GM18907 (cell line): ENCODE results near the gene FBXL13.
"Not testable (repeated sequence)": the region's sequence is repeated elsewhere in the genome, so short reads cannot be mapped to it uniquely, and the experiment has no call there.

Experiments
- ATAC-seq: cut with Tn5 transposase; IDR thresholded peaks from one replicate; pipeline ENCODE4 v1.9.1; 2021; ENCODE audit warnings: mild to moderate bottlenecking, moderate library complexity; ENCODE audit not compliant: unreplicated experiment

Gene FBXL13

GRCh38 chr7:102832674-102833073 is 241.9 kb downstream of the FBXL13 start:
- no peak for ATAC-seq

DNA sequence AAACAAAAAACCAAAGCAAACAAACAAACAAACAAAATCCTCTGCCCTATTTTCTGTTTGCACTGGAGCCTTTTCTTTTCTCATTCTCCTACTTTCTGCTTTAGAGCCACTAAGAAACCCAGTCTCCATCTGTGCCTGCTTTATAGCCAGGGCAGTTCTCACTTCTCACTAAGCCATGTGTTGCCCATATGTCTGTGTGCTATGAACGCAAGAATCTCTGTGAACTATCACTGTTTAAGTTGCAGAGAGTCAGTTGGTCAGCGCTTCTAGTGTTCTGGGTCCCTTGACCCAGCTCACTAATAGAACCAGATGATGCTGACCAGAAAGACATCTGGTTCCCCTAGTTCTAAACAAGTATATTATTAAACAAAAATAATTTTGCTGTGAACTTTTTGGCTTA is 244.4 kb downstream of the FBXL13 start:
- no peak for ATAC-seq

DNA sequence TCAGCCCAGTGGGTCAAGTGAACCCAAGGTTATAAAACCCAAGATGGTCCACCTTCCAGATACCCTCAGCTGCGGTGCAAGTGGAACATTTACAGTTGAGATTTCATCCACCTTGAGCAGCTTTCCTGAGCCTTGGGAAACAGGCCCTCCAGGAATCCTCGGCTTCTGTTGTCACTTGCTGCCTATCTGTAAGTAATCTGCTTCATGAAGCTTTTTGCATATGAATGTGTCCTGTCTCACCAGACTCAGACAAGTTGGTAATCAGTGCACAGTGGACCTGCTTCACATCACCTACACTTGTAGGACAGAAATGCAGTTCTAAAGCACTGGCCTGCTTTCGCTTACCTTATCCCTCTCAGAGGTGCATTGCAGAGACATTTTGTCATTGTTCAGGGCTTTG is 245.5 kb downstream of the FBXL13 start:
- no peak for ATAC-seq

DNA sequence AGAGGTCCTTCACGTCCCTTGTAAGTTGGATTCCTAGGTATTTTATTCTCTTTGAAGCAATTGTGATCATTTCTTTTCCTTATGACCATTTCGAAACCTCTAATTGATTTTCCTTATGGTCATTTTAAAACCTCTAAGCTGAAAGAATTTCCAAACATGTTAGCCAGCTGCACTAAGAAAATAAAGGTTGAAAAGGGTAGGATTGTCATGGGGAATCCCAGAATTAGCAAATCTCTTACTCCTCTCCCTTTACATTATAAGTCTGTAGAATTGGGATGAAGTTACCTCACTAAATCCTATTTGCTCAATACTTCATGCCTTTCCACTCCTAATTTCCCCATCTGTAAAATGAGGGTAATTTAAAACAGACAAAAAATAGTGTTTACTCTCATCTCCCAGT is 246.3 kb downstream of the FBXL13 start:
- ATAC-seq: no peak

DNA sequence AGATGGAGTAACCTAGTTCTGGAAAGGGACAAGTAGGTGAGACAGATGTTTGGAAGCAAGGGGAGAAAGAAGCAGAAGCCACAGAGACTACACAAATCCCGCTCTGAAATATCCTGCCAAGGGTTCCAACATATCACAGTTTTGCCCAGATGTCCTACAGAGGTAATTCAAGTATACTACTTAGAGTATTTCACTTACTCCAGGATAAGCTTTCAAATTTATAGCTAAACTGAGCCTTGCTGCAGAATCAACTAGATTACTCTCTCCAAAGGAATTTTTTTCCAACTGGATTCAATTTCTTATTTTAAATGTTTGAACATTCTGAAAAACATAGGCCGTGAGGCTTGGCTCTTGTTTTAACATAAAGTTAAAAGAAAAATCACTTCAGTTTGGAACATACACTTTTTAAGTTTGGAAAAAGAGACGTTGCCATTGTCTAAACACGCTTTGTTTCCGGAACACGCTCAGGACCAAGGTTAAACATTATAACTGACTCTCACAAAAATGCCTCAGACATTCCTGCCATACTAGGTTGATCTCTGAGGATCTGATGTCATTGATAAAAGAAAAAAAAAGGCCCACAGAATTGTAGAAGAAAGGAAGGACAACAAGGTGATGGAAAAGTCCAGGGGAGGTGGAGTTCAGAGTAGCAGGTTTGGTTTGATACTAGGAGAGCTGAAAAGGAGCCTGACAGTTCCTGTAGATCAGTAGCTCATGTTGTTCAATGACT is 251.0 kb downstream of the FBXL13 start:
- no peak for ATAC-seq

GRCh38 chr7:102821994-102822747 is 252.4 kb downstream of the FBXL13 start:
- ATAC-seq: no peak

DNA sequence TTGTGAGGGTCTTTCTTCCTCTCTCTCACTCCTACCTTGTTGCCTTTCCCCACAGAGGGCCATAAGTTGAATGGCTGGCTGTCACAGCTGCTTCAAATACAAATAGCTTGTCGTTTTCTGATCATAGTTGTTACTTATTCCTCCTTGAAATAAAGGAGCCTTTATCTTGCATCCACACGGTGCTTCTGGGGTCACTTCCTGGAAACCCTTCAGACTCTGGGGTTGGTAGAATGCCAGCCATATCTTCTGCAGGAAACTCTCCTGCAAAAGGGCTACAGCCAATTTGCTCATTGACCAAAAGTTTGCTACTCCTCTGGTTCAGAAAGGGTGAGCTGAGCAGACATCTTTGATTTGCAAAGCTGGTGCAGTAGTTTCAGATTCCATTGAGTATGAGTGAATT is 255.4 kb downstream of the FBXL13 start:
- ATAC-seq: no peak

- ATAC-seq: no peak
These were observed 256.7 kb downstream of the FBXL13 start for GRCh38 chr7:102817616-102818573.

DNA sequence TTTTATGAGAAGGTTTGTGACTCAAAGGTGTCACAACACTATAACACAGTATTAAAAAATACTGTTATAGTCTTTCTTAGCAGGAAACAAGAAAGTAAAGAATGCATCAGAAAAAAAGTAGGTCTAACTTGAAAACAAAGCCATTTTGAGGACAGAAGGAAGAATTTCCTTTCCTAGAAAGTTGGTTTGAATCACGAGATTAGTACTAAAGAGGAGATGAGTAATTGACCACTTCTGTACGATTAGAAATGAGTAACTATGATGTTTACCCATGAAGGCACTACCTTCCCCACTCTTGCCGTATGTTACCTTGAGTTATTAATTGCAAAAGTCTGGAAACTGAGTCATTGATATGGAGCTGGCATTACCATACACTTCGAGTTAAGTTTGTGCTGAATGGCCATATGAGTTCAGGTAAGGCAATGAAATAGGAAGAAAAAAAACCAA is 260.5 kb downstream of the FBXL13 start:
- ATAC-seq: no peak

DNA sequence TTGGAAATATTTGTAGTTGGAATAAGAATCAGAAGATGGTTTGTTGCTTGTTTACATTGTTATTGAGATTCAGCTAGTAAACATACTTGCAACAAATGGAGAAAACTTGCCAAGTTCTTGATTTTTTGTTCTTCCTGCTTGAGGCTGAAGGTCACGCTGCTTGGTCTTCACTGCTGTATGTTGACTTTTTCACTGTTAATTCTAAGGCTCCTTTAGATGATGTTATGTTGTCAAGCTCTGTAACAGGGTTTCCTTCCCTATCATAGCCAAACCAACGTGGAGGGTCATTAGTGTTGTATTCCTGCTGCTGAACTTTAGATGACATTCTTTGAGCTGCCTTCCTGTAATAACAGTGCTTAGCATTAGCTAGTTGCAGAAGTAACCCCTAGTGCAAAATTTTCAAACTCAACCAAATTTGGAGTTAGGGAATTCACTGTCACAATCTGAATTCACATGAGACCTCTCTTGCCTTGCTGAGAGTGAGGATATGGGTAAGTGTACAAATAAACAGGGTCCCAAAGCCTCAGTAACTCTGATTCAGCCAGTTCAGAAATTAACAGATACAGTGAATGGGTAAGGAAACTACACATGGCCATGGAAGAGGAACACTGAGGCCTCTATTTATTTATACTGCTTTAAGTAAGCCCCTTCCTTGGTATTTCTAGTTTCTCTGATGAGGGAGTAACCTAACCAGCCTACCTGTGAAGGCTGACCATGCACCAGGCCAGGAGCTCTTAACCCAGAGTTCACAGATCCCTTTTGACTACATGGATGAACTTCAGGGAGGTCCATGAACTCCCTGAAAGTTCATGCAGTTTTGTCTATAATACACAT is 261.2 kb downstream of the FBXL13 start:
- ATAC-seq: no peak

DNA sequence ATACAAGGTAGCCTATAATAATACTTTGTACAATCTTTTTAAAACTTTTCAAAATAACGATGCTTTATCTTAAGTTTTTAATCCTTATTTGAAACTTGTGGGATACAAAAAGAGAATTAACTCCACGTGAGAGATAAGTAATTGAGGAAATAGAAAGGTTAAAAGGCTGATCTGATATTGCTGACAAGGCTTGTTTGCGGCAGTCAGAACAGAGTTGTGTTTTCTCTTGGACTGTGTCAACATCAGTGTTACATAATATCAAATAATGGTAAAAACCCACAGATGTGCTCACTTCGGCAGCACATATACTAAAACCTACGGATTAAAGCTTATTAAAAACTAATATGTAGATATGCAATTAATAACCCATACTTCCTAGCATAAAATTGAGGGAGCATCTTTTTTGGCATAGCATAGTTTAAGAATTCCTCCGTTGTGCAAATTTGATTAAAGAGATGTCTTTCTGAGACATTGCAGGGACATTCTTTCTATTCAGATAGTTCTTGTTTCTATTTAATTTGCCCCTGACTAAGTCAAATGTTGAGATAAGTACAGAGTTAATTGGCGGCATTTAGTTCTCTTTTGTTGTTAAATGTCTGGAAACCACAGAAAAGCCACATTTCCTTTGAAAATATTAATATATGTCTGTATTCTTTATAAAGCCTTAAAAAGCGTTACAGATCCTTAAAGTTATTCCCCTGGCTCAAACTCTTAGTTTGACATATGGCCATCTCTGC is 262.5 kb downstream of the FBXL13 start:
- ATAC-seq: no peak

DNA sequence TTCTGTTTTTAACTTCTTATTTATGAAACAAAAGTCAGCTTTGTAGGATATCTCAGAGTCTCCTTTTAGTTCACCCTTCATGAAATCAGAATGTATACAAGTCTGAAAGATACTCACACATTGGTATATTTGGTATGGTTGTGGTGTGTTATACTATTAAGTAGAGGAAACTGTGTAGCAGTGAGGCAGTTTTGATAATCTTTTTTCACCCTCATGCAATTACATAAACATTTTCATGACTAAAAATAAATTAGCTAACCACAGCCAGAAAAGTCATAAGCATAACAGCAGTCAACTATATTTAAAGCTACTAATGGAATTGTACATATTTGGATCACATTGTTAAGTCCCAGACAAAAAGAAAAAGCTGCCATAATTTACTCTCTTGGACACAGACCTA is 263.7 kb downstream of the FBXL13 start:
- ATAC-seq: no peak

GRCh38 chr7:102806613-102807012 is 268.0 kb downstream of the FBXL13 start:
- ATAC-seq: no peak

GRCh38 chr7:102795987-102796595 is 278.5 kb downstream of the FBXL13 start:
- not testable (repeated sequence) for ATAC-seq

DNA sequence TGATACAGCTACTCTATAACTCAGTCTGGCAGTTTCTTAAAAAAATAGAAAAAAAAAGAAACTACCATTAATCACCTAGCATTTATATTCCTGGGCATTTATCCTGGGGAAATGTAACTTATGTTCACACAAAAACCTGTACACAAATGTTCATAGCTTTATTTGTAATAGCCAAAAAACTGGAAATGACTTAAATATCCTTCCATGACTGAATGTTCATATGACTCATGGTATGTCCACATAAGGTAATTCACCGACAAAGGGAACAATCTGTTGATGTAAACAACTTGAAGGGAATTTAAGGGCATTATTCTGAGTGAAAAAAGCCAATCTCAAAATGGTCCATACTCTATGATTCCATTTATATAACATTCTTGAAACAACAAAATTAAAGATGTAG is 280.0 kb downstream of the FBXL13 start:
- ATAC-seq: not testable (repeated sequence)

DNA sequence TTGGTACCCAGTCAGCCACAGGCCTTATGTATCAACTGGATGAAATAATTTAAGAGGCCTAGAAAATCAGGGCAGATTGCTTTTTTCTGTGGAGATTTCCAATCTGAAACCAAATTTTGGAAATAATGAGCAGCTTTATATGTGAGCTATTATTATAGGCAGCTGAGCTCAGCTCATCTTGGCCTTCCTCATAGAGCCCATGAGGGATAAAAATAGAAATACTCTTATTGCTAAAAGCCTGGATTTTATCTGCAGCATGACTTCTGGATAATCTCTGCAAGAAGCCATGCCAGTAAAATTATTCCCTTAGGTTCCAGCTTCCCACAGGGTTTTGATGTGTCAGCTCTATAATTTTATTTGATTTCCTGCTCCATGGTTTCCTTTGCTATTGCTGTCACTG is 282.8 kb downstream of the FBXL13 start:
- ATAC-seq: not testable (repeated sequence)

GRCh38 chr7:102791367-102791766 is 283.2 kb downstream of the FBXL13 start:
- not testable (repeated sequence) for ATAC-seq

GRCh38 chr7:102790364-102791100 is 284.1 kb downstream of the FBXL13 start:
- ATAC-seq: not testable (repeated sequence)
